ENCODE measurements around the gene SLC22A3.
"Not testable (repeated sequence)": the region's sequence is repeated elsewhere in the genome, so short reads cannot be mapped to it uniquely, and the experiment has no call there.

The SLC22A3 gene

GRCh38 chr6:160391419-160392116 lies 43.4 kb downstream of the SLC22A3 start:
- no peaks in the 10 kb centered on the region for H3K9me3 ChIP-seq
- no peak overlapping the region for H3K4me3 ChIP-seq
- no peaks in the 10 kb centered on the region for H3K36me3 ChIP-seq (replicated peaks)
- H3K27me3 ChIP-seq (ENCODE audit: low read depth): no peaks in the 10 kb centered on the region
- no peak for DNase-seq (ENCODE audit: low spot score in 2 of 2)
- in situ Hi-C loops (cut with MboI; ENCODE audit: low sequenced_read_pairs): no loop called here
- no peaks in the 10 kb centered on the region for H3K4me1 ChIP-seq

- H3K36me3 ChIP-seq (replicated peaks); in situ Hi-C loops (cut with MboI; ENCODE audit: low sequenced_read_pairs); H3K27me3 ChIP-seq (ENCODE audit: low read depth); H3K4me1 ChIP-seq; H3K9me3 ChIP-seq; H3K4me3 ChIP-seq; DNase-seq (ENCODE audit: low spot score in 2 of 2): not testable (repeated sequence)
These were observed 45.3 kb downstream of the SLC22A3 start for GRCh38 chr6:160393442-160393841.

- no peak for DNase-seq (ENCODE audit: low spot score in 2 of 2)
- Histone ChIP-seq H3K9me3 (no peaks in the 10 kb centered on the region), H3K4me1 (no peaks in the 10 kb centered on the region), H3K36me3 (replicated peaks) (no peaks in the 10 kb centered on the region), H3K4me3 (no peak overlapping the region), H3K27me3 (ENCODE audit: low read depth) (no peaks in the 10 kb centered on the region)
- in situ Hi-C loops (cut with MboI; ENCODE audit: low sequenced_read_pairs): no loop called here
These were observed 45.9 kb downstream of the SLC22A3 start for GRCh38 chr6:160393891-160394653.

GRCh38 chr6:160394654-160395035 lies 46.5 kb downstream of the SLC22A3 start:
- Histone ChIP-seq H3K36me3 (replicated peaks) (no peaks in the 10 kb centered on the region), H3K4me1 (no peaks in the 10 kb centered on the region), H3K4me3 (no peak overlapping the region), H3K9me3 (no peaks in the 10 kb centered on the region), H3K27me3 (ENCODE audit: low read depth) (no peaks in the 10 kb centered on the region)
- DNase-seq (ENCODE audit: low spot score in 2 of 2): no peak
- in situ Hi-C loops (cut with MboI; ENCODE audit: low sequenced_read_pairs): no loop called here

GRCh38 chr6:160395187-160395586 lies 47.0 kb downstream of the SLC22A3 start:
- Histone ChIP-seq H3K4me1 (no peaks in the 10 kb centered on the region), H3K27me3 (ENCODE audit: low read depth) (no peaks in the 10 kb centered on the region), H3K9me3 (no peaks in the 10 kb centered on the region), H3K36me3 (replicated peaks) (no peaks in the 10 kb centered on the region), H3K4me3 (no peak overlapping the region)
- no peak for DNase-seq (ENCODE audit: low spot score in 2 of 2)
- in situ Hi-C loops (cut with MboI; ENCODE audit: low sequenced_read_pairs): no loop called here

- no peaks in the 10 kb centered on the region for H3K27me3 ChIP-seq (ENCODE audit: low read depth)
- no peak for DNase-seq (ENCODE audit: low spot score in 2 of 2)
- in situ Hi-C loops (cut with MboI; ENCODE audit: low sequenced_read_pairs): no loop called here
- H3K9me3 ChIP-seq: no peaks in the 10 kb centered on the region
- H3K4me1 ChIP-seq: no peaks in the 10 kb centered on the region
- no peak overlapping the region for H3K4me3 ChIP-seq
- H3K36me3 ChIP-seq (replicated peaks): no peaks in the 10 kb centered on the region
These were observed 48.1 kb downstream of the SLC22A3 start for GRCh38 chr6:160396292-160396691.

- Histone ChIP-seq H3K4me3 (no peak overlapping the region), H3K4me1 (no peaks in the 10 kb centered on the region), H3K9me3 (no peaks in the 10 kb centered on the region), H3K27me3 (ENCODE audit: low read depth) (no peaks in the 10 kb centered on the region), H3K36me3 (replicated peaks) (no peaks in the 10 kb centered on the region)
- DNase-seq (ENCODE audit: low spot score in 2 of 2): no peak
- in situ Hi-C loops (cut with MboI; ENCODE audit: low sequenced_read_pairs): no loop called here
These were observed 50.6 kb downstream of the SLC22A3 start for GRCh38 chr6:160398674-160399271.

- H3K36me3 ChIP-seq (replicated peaks): no peaks in the 10 kb centered on the region
- no peaks in the 10 kb centered on the region for H3K9me3 ChIP-seq
- H3K4me3 ChIP-seq: no peak overlapping the region
- in situ Hi-C loops (cut with MboI; ENCODE audit: low sequenced_read_pairs): no loop called here
- H3K27me3 ChIP-seq (ENCODE audit: low read depth): no peaks in the 10 kb centered on the region
- DNase-seq (ENCODE audit: low spot score in 2 of 2): no peak
- H3K4me1 ChIP-seq: no peaks in the 10 kb centered on the region
These were observed 52.3 kb downstream of the SLC22A3 start for GRCh38 chr6:160400446-160400845.

- no peaks in the 10 kb centered on the region for H3K4me1 ChIP-seq
- no peak overlapping the region for H3K4me3 ChIP-seq
- no peaks in the 10 kb centered on the region for H3K9me3 ChIP-seq
- DNase-seq (ENCODE audit: low spot score in 2 of 2): no peak
- H3K27me3 ChIP-seq (ENCODE audit: low read depth): no peaks in the 10 kb centered on the region
- no peaks in the 10 kb centered on the region for H3K36me3 ChIP-seq (replicated peaks)
- in situ Hi-C loops (cut with MboI; ENCODE audit: low sequenced_read_pairs): no loop called here
These were observed 60.4 kb downstream of the SLC22A3 start for GRCh38 chr6:160408528-160408927.

- Histone ChIP-seq H3K4me1 (no peaks in the 10 kb centered on the region), H3K9me3 (no peaks in the 10 kb centered on the region), H3K36me3 (replicated peaks) (no peaks in the 10 kb centered on the region), H3K4me3 (no peak overlapping the region), H3K27me3 (ENCODE audit: low read depth) (no peaks in the 10 kb centered on the region)
- DNase-seq (ENCODE audit: low spot score in 2 of 2): no peak
- in situ Hi-C loops (cut with MboI; ENCODE audit: low sequenced_read_pairs): no loop called here
These were observed 64.8 kb downstream of the SLC22A3 start for GRCh38 chr6:160412993-160413392.

GRCh38 chr6:160417146-160417545 lies 69.0 kb downstream of the SLC22A3 start:
- Histone ChIP-seq H3K36me3 (replicated peaks) (no peaks in the 10 kb centered on the region), H3K4me3 (no peak overlapping the region), H3K4me1 (no peaks in the 10 kb centered on the region), H3K9me3 (no peaks in the 10 kb centered on the region), H3K27me3 (ENCODE audit: low read depth) (no peaks in the 10 kb centered on the region)
- no peak for DNase-seq (ENCODE audit: low spot score in 2 of 2)
- in situ Hi-C loops (cut with MboI; ENCODE audit: low sequenced_read_pairs): no loop called here

GRCh38 chr6:160417550-160417949 lies 69.4 kb downstream of the SLC22A3 start:
- no peaks in the 10 kb centered on the region for H3K36me3 ChIP-seq (replicated peaks)
- no peaks in the 10 kb centered on the region for H3K9me3 ChIP-seq
- H3K27me3 ChIP-seq (ENCODE audit: low read depth): no peaks in the 10 kb centered on the region
- no peak for DNase-seq (ENCODE audit: low spot score in 2 of 2)
- H3K4me1 ChIP-seq: no peaks in the 10 kb centered on the region
- no peak overlapping the region for H3K4me3 ChIP-seq
- in situ Hi-C loops (cut with MboI; ENCODE audit: low sequenced_read_pairs): no loop called here

- no peaks in the 10 kb centered on the region for H3K4me1 ChIP-seq
- H3K27me3 ChIP-seq (ENCODE audit: low read depth): no peaks in the 10 kb centered on the region
- no peak overlapping the region for H3K4me3 ChIP-seq
- H3K36me3 ChIP-seq (replicated peaks): no peaks in the 10 kb centered on the region
- in situ Hi-C loops (cut with MboI; ENCODE audit: low sequenced_read_pairs): no loop called here
- H3K9me3 ChIP-seq: no peaks in the 10 kb centered on the region
- no peak for DNase-seq (ENCODE audit: low spot score in 2 of 2)
These were observed 70.2 kb downstream of the SLC22A3 start for GRCh38 chr6:160418370-160418769.

- Histone ChIP-seq H3K4me3 (no peak overlapping the region), H3K36me3 (replicated peaks) (no peaks in the 10 kb centered on the region), H3K9me3 (no peaks in the 10 kb centered on the region), H3K27me3 (ENCODE audit: low read depth) (no peaks in the 10 kb centered on the region), H3K4me1 (no peaks in the 10 kb centered on the region)
- DNase-seq (ENCODE audit: low spot score in 2 of 2): no peak
- in situ Hi-C loops (cut with MboI; ENCODE audit: low sequenced_read_pairs): no loop called here
These were observed 71.3 kb downstream of the SLC22A3 start for GRCh38 chr6:160419488-160419887.

Data from HAP-1 (cell line).